GM11168 (cell line): ENCODE data around the gene WDFY2.

Source experiments
- in situ Hi-C: fragments of 300-500 bp; cut with MboI; formaldehyde crosslinking; loops from one replicate; pipeline ENCODE4 v1.12.0; 2022; ENCODE audit warnings: low sequenced_read_pairs; ENCODE audit not compliant: unreplicated experiment

Gene WDFY2

GRCh38 chr13:51805313-51805712 is 221.1 kb downstream of the WDFY2 start:
- in situ Hi-C loops: no loop called here

GRCh38 chr13:51805925-51806324 is 221.7 kb downstream of the WDFY2 start:
- in situ Hi-C loops: no loop called here

GRCh38 chr13:51806566-51806965 is 222.3 kb downstream of the WDFY2 start:
- in situ Hi-C loops: no loop called here

GRCh38 chr13:51807041-51807440 is 222.8 kb downstream of the WDFY2 start:
- in situ Hi-C loops: no loop called here

- in situ Hi-C loops: no loop called here
Observed at GRCh38 chr13:51808811-51809210, 224.5 kb downstream of the WDFY2 start.

- in situ Hi-C loops: no loop called here
Observed at GRCh38 chr13:51811046-51811445, 226.8 kb downstream of the WDFY2 start.

GRCh38 chr13:51811920-51812451 is 227.7 kb downstream of the WDFY2 start:
- in situ Hi-C loops: no loop called here

GRCh38 chr13:51814071-51814470 is 229.8 kb downstream of the WDFY2 start:
- in situ Hi-C loops: no loop called here

- in situ Hi-C loops: no loop called here
Observed at GRCh38 chr13:51814825-51815650, 230.8 kb downstream of the WDFY2 start.

GRCh38 chr13:51815848-51816247 is 231.6 kb downstream of the WDFY2 start:
- in situ Hi-C loops: no loop called here

GRCh38 chr13:51816604-51817249 is 232.5 kb downstream of the WDFY2 start:
- in situ Hi-C loops: no loop called here
